Neuronal stem cell (in vitro differentiated cells): ENCODE measurements around the gene TBC1D16.
"Not testable (repeated sequence)": the region's sequence is repeated elsewhere in the genome, so short reads cannot be mapped to it uniquely, and the experiment has no call there.

Experiments
- DNase-seq: peaks from one replicate; pipeline ENCODE4 v3.0.0-alpha.2; 2013; ENCODE audit warnings: low spot score
- H2AFZ ChIP-seq: one replicate; pipeline ENCODE4 v1.6.1; 2013; ENCODE audit warnings: mild to moderate bottlenecking, low read length, inconsistent platforms
- H2AK5ac ChIP-seq: 2 replicates; pipeline ENCODE4 v1.6.1; 2013; ENCODE audit warnings: low read depth, mild to moderate bottlenecking, inconsistent platforms, low read length, moderate library complexity, mixed read lengths
- H2BK120ac ChIP-seq: 2 replicates; pipeline ENCODE4 v1.6.1; 2013; ENCODE audit warnings: low read depth, mild to moderate bottlenecking, inconsistent platforms, low read length, moderate library complexity, mixed read lengths
- H2BK12ac ChIP-seq: one replicate; pipeline ENCODE4 v1.6.1; 2013; ENCODE audit warnings: low read length, inconsistent platforms
- H2BK15ac ChIP-seq: 2 replicates; pipeline ENCODE4 v1.6.1; 2013; ENCODE audit warnings: mild to moderate bottlenecking, low read length, inconsistent platforms, mixed read lengths
- H2BK5ac ChIP-seq: one replicate; pipeline ENCODE4 v1.6.1; 2013; ENCODE audit warnings: inconsistent platforms, mild to moderate bottlenecking, low read length, moderate library complexity
- H3K14ac ChIP-seq: one replicate; pipeline ENCODE4 v1.6.1; 2013; ENCODE audit warnings: low read length, inconsistent platforms
- H3K18ac ChIP-seq: 2 replicates; pipeline ENCODE4 v1.6.1; 2013; ENCODE audit warnings: low read length, inconsistent platforms
- H3K23ac ChIP-seq: 2 replicates; pipeline ENCODE4 v1.6.1; 2013; ENCODE audit warnings: low read depth, mild to moderate bottlenecking, mixed read lengths, low read length, inconsistent platforms; ENCODE audit not compliant: poor library complexity
- H3K27ac ChIP-seq: replicated peaks from 3 replicates; pipeline ENCODE4 v1.5.1; 2013; ENCODE audit warnings: low read length, inconsistent platforms
- H3K27me3 ChIP-seq, 3 experiments: 2 replicates each; pipeline ENCODE4 v1.6.1; 2013; ENCODE audit warnings: low read length in 3 of 3, mild to moderate bottlenecking in 2 of 3, inconsistent platforms in 1 of 3, low read depth in 1 of 3, mixed read lengths in 1 of 3, moderate library complexity in 1 of 3; ENCODE audit not compliant: control insufficient read depth in 3 of 3, insufficient read depth in 3 of 3
- H3K36me3 ChIP-seq, 2 donors: replicated peaks in 1 of 2; 2 replicates each; pipeline ENCODE4 v1.6.1; 2013; ENCODE audit warnings: low read length in 2 of 2; ENCODE audit not compliant: control insufficient read depth in 2 of 2, insufficient read depth in 2 of 2
- H3K4ac ChIP-seq: 2 replicates; pipeline ENCODE4 v1.6.1; 2013; ENCODE audit warnings: inconsistent platforms, mild to moderate bottlenecking, low read length, moderate library complexity
- H3K4me1 ChIP-seq, 2 donors: 1 replicate in 1 of 2; 2 replicates in 1 of 2; pipeline ENCODE4 v1.6.1; 2013; ENCODE audit warnings: low read length in 2 of 2, low read depth in 1 of 2; ENCODE audit not compliant: control insufficient read depth in 2 of 2, insufficient read depth in 1 of 2
- H3K4me2 ChIP-seq: one replicate; pipeline ENCODE4 v1.6.1; 2013; ENCODE audit warnings: mild to moderate bottlenecking, low read length, inconsistent platforms; ENCODE audit not compliant: insufficient read depth, poor library complexity, severe bottlenecking
- H3K4me3 ChIP-seq, 2 donors: 2 replicates each; pipeline ENCODE4 v1.5.1; 2013; ENCODE audit warnings: low read length in 2 of 2, mild to moderate bottlenecking in 2 of 2, inconsistent platforms in 1 of 2, moderate library complexity in 1 of 2
- H3K79me1 ChIP-seq: one replicate; pipeline ENCODE4 v1.6.1; 2013; ENCODE audit warnings: low read depth, mild to moderate bottlenecking, inconsistent platforms, low read length, moderate library complexity
- H3K9ac ChIP-seq: one replicate; pipeline ENCODE4 v1.6.1; 2013; ENCODE audit warnings: mild to moderate bottlenecking, low read depth, low read length, inconsistent platforms; ENCODE audit not compliant: poor library complexity
- H3K9me3 ChIP-seq, 2 donors: replicated peaks in 1 of 2; 2 replicates each; pipeline versions ENCODE3 to v1.6.1; 2013; ENCODE audit warnings: low read length in 2 of 2, mild to moderate bottlenecking in 2 of 2, inconsistent platforms in 1 of 2, low read depth in 1 of 2, mixed read lengths in 1 of 2, moderate library complexity in 1 of 2; ENCODE audit not compliant: control insufficient read depth in 2 of 2, insufficient read depth in 1 of 2
- H4K8ac ChIP-seq: one replicate; pipeline ENCODE4 v1.6.1; 2013; ENCODE audit warnings: low read depth, mild to moderate bottlenecking, inconsistent platforms, low read length, moderate library complexity
- H4K91ac ChIP-seq: one replicate; pipeline ENCODE4 v1.6.1; 2013; ENCODE audit warnings: low read length, low read depth, mild to moderate bottlenecking, inconsistent platforms; ENCODE audit not compliant: poor library complexity
- WGBS, 2 donors: extraction: QIAGEN DNeasy Blood & Tissue Kit; methylation state at CpG; one replicate each; pipeline ENCODE4 v1.1.7; 2013; ENCODE audit warnings: missing lambda C conversion rate in 2 of 2, mixed read lengths in 1 of 2; ENCODE audit not compliant: insufficient read length in 2 of 2, insufficient replicate concordance in 1 of 2; ENCODE audit errors: extremely low coverage in 2 of 2; 5-methylcytosine and 5-hydroxymethylcytosine counted together

The TBC1D16 gene

DNA sequence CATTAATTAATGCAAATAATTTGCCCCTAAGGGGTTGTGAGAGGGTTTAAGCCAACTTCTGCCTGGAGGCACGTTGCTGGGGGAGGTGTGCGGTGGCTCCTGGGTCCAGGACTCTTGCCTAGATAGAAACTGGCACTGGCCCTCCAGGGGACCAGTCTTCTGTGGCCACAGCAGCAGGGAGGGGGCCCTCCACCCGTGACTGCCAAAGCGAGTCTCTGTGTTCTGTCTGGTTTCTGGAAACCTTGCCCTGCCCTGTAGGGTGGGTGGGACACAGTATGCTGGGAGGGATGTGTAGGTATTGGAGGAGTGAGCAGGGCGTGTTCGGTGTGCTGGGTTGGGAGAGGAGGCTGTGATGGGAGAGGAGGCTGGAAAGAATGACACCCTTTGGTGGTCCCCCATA is 78.8 kb downstream of the TBC1D16 start:
- Histone ChIP-seq H3K27ac (no peak overlapping the region), H2BK15ac (no peak overlapping the region), H3K9me3 (peaks cover 0 to 8% of the 10 kb centered on the region in 2 donors), H3K23ac (no peak overlapping the region), H2AK5ac (no peak overlapping the region), H3K79me1 (no peaks in the 10 kb centered on the region), H4K91ac (no peak overlapping the region), H3K4me1 (peaks cover 10 to 12% of the 10 kb centered on the region in 2 donors), H3K4me3 (no peak overlapping the region), H3K4ac (no peak overlapping the region), H2BK5ac (no peak overlapping the region), H4K8ac (no peak overlapping the region), H2AFZ (no peak overlapping the region), H3K36me3 (no peaks in the 10 kb centered on the region), H3K9ac (no peak overlapping the region), H3K18ac (no peak overlapping the region), H2BK12ac (no peak overlapping the region), H3K27me3 (no peaks in the 10 kb centered on the region), H2BK120ac (no peak overlapping the region), H3K14ac (no peak overlapping the region), H3K4me2 (no peak overlapping the region)
- no CpG with 5 or more reads among the region's 6 CpGs for WGBS, 2 donors
- no peak for DNase-seq

DNA sequence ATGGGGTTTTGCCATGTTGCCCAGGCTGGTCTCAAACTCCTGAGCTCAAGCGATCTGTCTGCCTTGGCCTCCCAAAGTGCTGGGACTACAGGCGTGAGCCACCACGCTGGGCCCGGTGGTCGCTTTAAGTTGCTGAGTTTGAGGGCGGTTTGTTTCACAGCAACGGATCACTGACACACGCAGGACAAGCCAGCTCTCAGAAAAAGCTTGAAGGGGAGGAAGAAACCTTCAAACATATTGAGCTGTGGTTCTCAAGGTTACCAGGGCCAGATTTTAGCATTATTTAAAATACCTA is 79.3 kb downstream of the TBC1D16 start:
- H2BK5ac ChIP-seq, H3K27ac ChIP-seq, H2AFZ ChIP-seq, H2BK15ac ChIP-seq, H3K79me1 ChIP-seq, H3K4me2 ChIP-seq, DNase-seq, H4K8ac ChIP-seq, H3K23ac ChIP-seq, H2AK5ac ChIP-seq, H2BK120ac ChIP-seq, H2BK12ac ChIP-seq, H3K18ac ChIP-seq, H3K4ac ChIP-seq, H3K27me3 ChIP-seq, H3K9me3 ChIP-seq, H3K9ac ChIP-seq, H3K4me3 ChIP-seq, H3K36me3 ChIP-seq, H3K14ac ChIP-seq, H4K91ac ChIP-seq: not testable (repeated sequence)
- H3K4me1 ChIP-seq, result peaks cover 14 to 16% of the 10 kb centered on the region in 2 donors
- no CpG with 5 or more reads among the region's 8 CpGs for WGBS, 2 donors

DNA sequence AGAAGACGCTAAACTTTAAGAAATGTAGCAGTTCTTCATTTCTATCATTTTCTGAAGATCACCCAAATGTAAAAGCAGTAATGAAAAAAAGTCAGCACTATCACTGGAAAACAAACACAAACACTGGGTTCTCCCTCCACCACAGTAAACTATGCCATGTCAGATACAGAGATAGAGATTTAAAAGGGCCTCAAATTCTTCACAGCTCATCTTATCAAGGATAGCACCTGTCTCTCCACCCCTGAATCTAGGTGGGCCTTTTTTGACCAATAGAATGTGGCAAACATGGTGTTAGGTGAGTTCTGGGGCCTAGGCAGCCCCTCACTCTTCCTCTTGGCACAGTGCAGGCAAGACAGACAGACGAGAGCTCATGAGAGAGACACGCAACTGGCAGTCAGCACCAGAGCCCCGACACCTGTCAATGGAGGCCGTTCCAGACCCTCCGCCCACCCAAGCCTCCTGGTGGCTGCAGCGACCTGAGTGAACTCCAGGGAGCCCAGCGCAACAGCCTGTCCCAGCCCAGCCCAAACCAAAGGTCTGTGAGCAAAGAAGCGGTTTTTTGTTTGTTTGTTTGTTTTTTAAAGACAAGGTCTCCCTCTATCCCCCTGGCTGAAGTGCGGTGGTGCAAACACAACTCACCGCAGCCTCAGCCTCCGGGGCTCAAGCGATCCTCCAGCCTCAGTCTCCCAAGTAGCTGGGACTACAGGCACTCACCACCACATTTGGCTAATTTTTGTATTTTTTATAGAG is 79.8 kb downstream of the TBC1D16 start:
- no peak overlapping the region for H2AFZ ChIP-seq
- H3K9ac ChIP-seq, result no peak overlapping the region
- H3K27me3 ChIP-seq, result no peaks in the 10 kb centered on the region
- WGBS, 2 donors, result no CpG with 5 or more reads among the region's 13 CpGs
- H3K36me3 ChIP-seq, result no peaks in the 10 kb centered on the region
- no peak overlapping the region for H4K8ac ChIP-seq
- H3K4ac ChIP-seq, result no peak overlapping the region
- no peak overlapping the region for H3K14ac ChIP-seq
- peak overlapping the region; percentile 69 for H3K18ac ChIP-seq
- H3K27ac ChIP-seq, result no peak overlapping the region
- H2BK15ac ChIP-seq, result no peak overlapping the region
- H3K4me2 ChIP-seq, result no peak overlapping the region
- H2BK120ac ChIP-seq, result no peak overlapping the region
- no peaks in the 10 kb centered on the region for H3K9me3 ChIP-seq
- H4K91ac ChIP-seq, result no peak overlapping the region
- no peak for DNase-seq
- H3K4me3 ChIP-seq, result no peak overlapping the region
- H3K4me1 ChIP-seq, result peaks cover 20% of the 10 kb centered on the region in 2 donors
- no peak overlapping the region for H2AK5ac ChIP-seq
- H3K23ac ChIP-seq, result no peak overlapping the region
- H3K79me1 ChIP-seq, result no peaks in the 10 kb centered on the region
- H2BK12ac ChIP-seq, result no peak overlapping the region
- H2BK5ac ChIP-seq, result no peak overlapping the region

DNA sequence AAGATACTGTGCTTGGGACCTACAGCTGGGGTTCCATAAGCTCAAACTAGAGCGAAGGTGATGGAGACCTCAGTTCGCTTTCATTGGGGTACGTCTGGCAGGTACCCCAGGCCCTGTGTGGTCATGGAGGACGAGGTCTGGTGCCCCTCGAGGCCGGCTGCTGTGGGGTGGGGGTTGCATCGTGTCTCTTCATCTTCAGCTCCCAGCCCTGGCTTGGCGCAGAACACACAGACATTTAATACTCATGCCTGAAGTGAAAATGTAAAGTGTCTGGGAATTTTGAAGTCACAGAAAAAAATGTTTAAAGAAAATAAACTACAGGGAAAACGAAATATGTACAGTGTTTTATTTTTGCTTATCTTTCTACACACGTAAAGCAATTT is 80.5 kb downstream of the TBC1D16 start:
- no peak overlapping the region for H2AK5ac ChIP-seq
- no peak overlapping the region for H4K8ac ChIP-seq
- H3K4ac ChIP-seq, result no peak overlapping the region
- no peaks in the 10 kb centered on the region for H3K36me3 ChIP-seq
- H3K18ac ChIP-seq, result no peak overlapping the region
- no peaks in the 10 kb centered on the region for H3K79me1 ChIP-seq
- H3K27me3 ChIP-seq, result no peaks in the 10 kb centered on the region
- H3K4me3 ChIP-seq, result no peak overlapping the region
- H3K14ac ChIP-seq, result no peak overlapping the region
- no peak overlapping the region for H3K27ac ChIP-seq
- no CpG with 5 or more reads among the region's 10 CpGs for WGBS, 2 donors
- no peak overlapping the region for H2BK12ac ChIP-seq
- H3K4me2 ChIP-seq, result no peak overlapping the region
- no peak overlapping the region for H2BK120ac ChIP-seq
- no peak overlapping the region for H3K9ac ChIP-seq
- no peak overlapping the region for H2BK5ac ChIP-seq
- no peaks in the 10 kb centered on the region for H3K9me3 ChIP-seq
- peaks cover 24 to 28% of the 10 kb centered on the region in 2 donors for H3K4me1 ChIP-seq
- H4K91ac ChIP-seq, result no peak overlapping the region
- no peak overlapping the region for H2BK15ac ChIP-seq
- no peak for DNase-seq
- H3K23ac ChIP-seq, result no peak overlapping the region
- no peak overlapping the region for H2AFZ ChIP-seq
